K562 (cell line): ENCODE results near the gene FMN2. TPM values are rescaled to one million over a fixed set of nuclear protein-coding genes. Genes with fewer than 3 reads are reported as not detected.

Experiments
- ATAC-seq: fragments of 200-7000 bp; cut with Tn5 transposase; 3 replicates; pipeline ENCODE4 v1.9.1; 2020; ENCODE audit warnings: moderate library complexity
- BruUV-seq: library from RNA; stranded (reverse); fragments of 400-500 nt; replicated peaks from 2 replicates; lab custom pipeline; 2021; lab: Mats Ljungman, UMichigan
- CTCF ChIA-PET: fragments of 300-600 bp; formaldehyde crosslinking; extraction: SDS; loops from one replicate; lab custom pipeline; 2021; ENCODE audit warnings: low intra/inter-chr PET ratio; lab: Yijun Ruan, JAX
- POLR2A ChIA-PET: fragments of 300-600, 350-650 bp; sonication (Branson Sonifier 250); formaldehyde crosslinking; extraction: SDS; loops from one replicate; lab custom pipeline; 2021; ENCODE audit warnings: antibody characterized with exemption, inconsistent platforms; lab: Yijun Ruan, JAX
- DNase-seq, 4 experiments: peaks; one replicate each; pipeline versions ENCODE4 v3.0.0 to v3.0.0-alpha.2; 2011 to 2018; ENCODE audit warnings: low spot score in 3 of 4, mixed read lengths in 3 of 4; ENCODE audit errors: extremely low read depth in 1 of 4
- FAIRE-seq: peaks from 2 replicates; lab custom pipeline; 2011; peaks lifted over from hg19 to GRCh38; lab: Jason Lieb, UNC
- H2AFZ ChIP-seq: 2 replicates; pipeline ENCODE4 v1.6.0; 2011; ENCODE audit warnings: low read depth, low read length, control low read depth, inconsistent platforms
- H3K27ac ChIP-seq: fragments of 200-600 bp; 3 replicates; pipeline ENCODE4 v1.8.0; 2011; ENCODE audit warnings: low read depth, mild to moderate bottlenecking, control low read depth, inconsistent platforms, low read length, moderate library complexity, mixed read lengths; ENCODE audit errors: extremely low read depth
- H3K27me3 ChIP-seq, 2 experiments: fragments of 300-600 bp in 1 of 2; 2 replicates in 1 of 2; 3 replicates in 1 of 2; pipeline versions ENCODE4 v1.6.0 to v1.8.0; 2011; ENCODE audit warnings: inconsistent platforms in 2 of 2, low read length in 2 of 2, mild to moderate bottlenecking in 1 of 2, mixed read lengths in 1 of 2, moderate library complexity in 1 of 2; ENCODE audit not compliant: control insufficient read depth in 2 of 2, insufficient read depth in 2 of 2
- H3K36me3 ChIP-seq: fragments of 300-600 bp; 3 replicates; pipeline ENCODE4 v1.8.0; 2011; ENCODE audit warnings: mild to moderate bottlenecking, low read length, inconsistent platforms; ENCODE audit not compliant: control insufficient read depth, insufficient read depth
- H3K4me1 ChIP-seq, 2 experiments: fragments of 200-600 bp in 1 of 2; replicated peaks in 1 of 2; 2 replicates in 1 of 2; 3 replicates in 1 of 2; pipeline versions ENCODE4 v1.5.1 to v1.8.0; 2011; ENCODE audit warnings: inconsistent platforms in 2 of 2, low read length in 2 of 2, mild to moderate bottlenecking in 1 of 2, mixed read lengths in 1 of 2, moderate library complexity in 1 of 2; ENCODE audit not compliant: control insufficient read depth in 2 of 2, insufficient read depth in 2 of 2
- H3K4me2 ChIP-seq: 2 replicates; pipeline ENCODE4 v1.6.1; 2011; ENCODE audit warnings: low read length, control low read depth, inconsistent platforms, mixed read lengths; ENCODE audit not compliant: insufficient read depth
- H3K4me3 ChIP-seq: fragments of 200-600 bp; sonication (generic), shearing (Covaris generic); 2 replicates; pipeline ENCODE4 v1.5.1; 2016; ENCODE audit warnings: control low read depth, inconsistent platforms
- H3K79me2 ChIP-seq: fragments of 200-600 bp; 3 replicates; pipeline ENCODE4 v1.8.0; 2011; ENCODE audit warnings: low read length, inconsistent platforms; ENCODE audit not compliant: control insufficient read depth, insufficient read depth
- H3K9ac ChIP-seq, 2 experiments: 2 replicates each; pipeline versions ENCODE4 v1.6.0 to v1.6.1; 2011; ENCODE audit warnings: low read depth in 2 of 2, low read length in 2 of 2, control low read depth in 1 of 2, inconsistent platforms in 1 of 2, mild to moderate bottlenecking in 1 of 2, mixed read lengths in 1 of 2; ENCODE audit not compliant: insufficient read depth in 1 of 2
- H3K9me1 ChIP-seq: one replicate; pipeline ENCODE4 v1.6.0; 2011; ENCODE audit warnings: inconsistent platforms, mild to moderate bottlenecking, low read length, moderate library complexity; ENCODE audit not compliant: control insufficient read depth, insufficient read depth
- H3K9me3 ChIP-seq: replicated peaks from 2 replicates; pipeline ENCODE4 v1.5.1; 2011; ENCODE audit warnings: low read depth, low read length, inconsistent platforms; ENCODE audit not compliant: control insufficient read depth, insufficient read depth
- H4K20me1 ChIP-seq: replicated peaks from 2 replicates; pipeline ENCODE4 v1.6.1; 2011; ENCODE audit warnings: low read length, inconsistent platforms, mixed read lengths; ENCODE audit not compliant: control insufficient read depth, insufficient read depth
- ATF1 ChIP-seq, 2 experiments: fragments of 450-650 bp in 1 of 2; IDR thresholded peaks; 2 replicates each; pipeline ENCODE4 v1.6.1; 2016; ENCODE audit warnings: missing compliant biosample characterization in 1 of 2, missing genetic modification characterization in 1 of 2
- CEBPG ChIP-seq, 3 experiments: fragments of 200-800 bp in 1 of 3; sonication (Bioruptor generic) in 1 of 3; sonication (generic) in 1 of 3; formaldehyde crosslinking in 1 of 3; IDR thresholded peaks in 2 of 3; conservative IDR thresholded peaks in 1 of 3; 2 replicates each; pipeline versions ENCODE4 v1.6.1 to v1.8.0; 2016 to 2022; ENCODE audit warnings: missing compliant biosample characterization in 2 of 3, missing genetic modification characterization in 2 of 3, mild to moderate bottlenecking in 1 of 3, missing genetic modification reagents in 1 of 3
- EP300 ChIP-seq: IDR thresholded peaks from 2 replicates; pipeline ENCODE4 v1.6.1; 2012; ENCODE audit warnings: low read length, improper control_type of control experiment
- ETV5 ChIP-seq: sonication (generic); formaldehyde crosslinking; IDR thresholded peaks from 2 replicates; pipeline ENCODE4 v1.4.0; 2020; ENCODE audit warnings: low read depth, mild to moderate bottlenecking, missing genetic modification reagents
- EWSR1 ChIP-seq: fragments of 450-650 bp; IDR thresholded peaks from 2 replicates; pipeline ENCODE4 v1.6.1; 2018; ENCODE audit warnings: borderline replicate concordance, mild to moderate bottlenecking, low read depth, moderate library complexity; ENCODE audit not compliant: partially characterized antibody
- FOXA1 ChIP-seq: fragments of 450-650 bp; IDR thresholded peaks from 2 replicates; pipeline ENCODE4 v1.6.1; 2016; ENCODE audit warnings: mild to moderate bottlenecking, borderline replicate concordance
- HMG20B ChIP-seq: fragments of 250-450 bp; sonication (Bioruptor Pico); IDR thresholded peaks from 2 replicates; pipeline ENCODE4 v1.5.0; 2021; ENCODE audit warnings: mild to moderate bottlenecking
- HSF4 ChIP-seq: fragments of 250-450 bp; sonication (Bioruptor Pico); IDR thresholded peaks from 2 replicates; pipeline ENCODE4 v2.1.2; 2022; ENCODE audit warnings: mild to moderate bottlenecking, moderate library complexity, borderline replicate concordance
- KAT7 ChIP-seq: sonication (generic); formaldehyde crosslinking; IDR thresholded peaks from 2 replicates; pipeline ENCODE4 v1.8.0; 2022; ENCODE audit warnings: missing genetic modification reagents, mild to moderate bottlenecking, borderline replicate concordance
- MBD2 ChIP-seq: sonication (generic); IDR thresholded peaks from 2 replicates; pipeline ENCODE4 v1.6.1; 2016; ENCODE audit warnings: low read depth, borderline replicate concordance
- MYC ChIP-seq, 2 experiments: fragments of 250-450 bp in 1 of 2; sonication (Bioruptor Pico) in 1 of 2; IDR thresholded peaks; 2 replicates each; pipeline versions ENCODE4 v1.5.1 to v1.6.1; 2012 to 2021; ENCODE audit warnings: low read depth in 2 of 2, borderline replicate concordance in 1 of 2, improper control_type of control experiment in 1 of 2, low read length in 1 of 2, mild to moderate bottlenecking in 1 of 2, moderate library complexity in 1 of 2
- PYGO2 ChIP-seq: fragments of 450-650 bp; IDR thresholded peaks from 2 replicates; pipeline ENCODE4 v1.6.1; 2016; ENCODE audit warnings: mild to moderate bottlenecking, missing genetic modification characterization, moderate library complexity, missing compliant biosample characterization
- RBM22 ChIP-seq: fragments of 200-400 bp; formaldehyde crosslinking; IDR thresholded peaks from 2 replicates; pipeline ENCODE4 v1.6.1; 2018; ENCODE audit warnings: low read length, low read depth; ENCODE audit not compliant: poor library complexity, severe bottlenecking
- RFX1 ChIP-seq: fragments of 450-650 bp; IDR thresholded peaks from 2 replicates; pipeline ENCODE4 v1.6.1; 2016; ENCODE audit warnings: mild to moderate bottlenecking, moderate library complexity
- SRSF9 ChIP-seq: fragments of 200-400 bp; formaldehyde crosslinking; IDR thresholded peaks from 2 replicates; pipeline ENCODE4 v1.6.1; 2017; ENCODE audit warnings: low read depth, low read length, borderline replicate concordance
- STAT5B ChIP-seq: fragments of 250-450 bp; sonication (Bioruptor Pico); IDR thresholded peaks from 2 replicates; pipeline ENCODE4 v1.8.0; 2021; ENCODE audit warnings: mild to moderate bottlenecking, inconsistent platforms
- ZNF551 ChIP-seq: fragments of 250-450 bp; sonication (Bioruptor Pico); IDR thresholded peaks from 2 replicates; pipeline ENCODE4 v1.5.0; 2021; ENCODE audit warnings: mild to moderate bottlenecking, moderate library complexity
- ZNF583 ChIP-seq: fragments of 250-450 bp; sonication (Bioruptor Pico); IDR thresholded peaks from 2 replicates; pipeline ENCODE4 v1.4.0; 2020
- WGBS: fragments of 100-300 bp; shearing (Covaris generic); methylation state at CpG from one replicate; pipeline ENCODE4 v1.1.6; 2016; ENCODE audit warnings: low coverage, mixed read lengths; ENCODE audit not compliant: insufficient coverage; ENCODE audit errors: missing lambda C conversion rate; 5-methylcytosine and 5-hydroxymethylcytosine counted together
- in situ Hi-C: fragments of 300-500 bp; cut with MboI; formaldehyde crosslinking; loops from 4 replicates; pipeline ENCODE4 v1.15.0; 2018; ENCODE audit warnings: inconsistent platforms, mixed read lengths
- intact Hi-C: fragments of 100-400 bp; cut with micrococcal nuclease; formaldehyde crosslinking; loops from 2 replicates; pipeline ENCODE4 v1.14.2; 2022
- polyA plus RNA-seq, 8 experiments: library from polyadenylated mRNA; depleted of rRNA in 4 of 8; stranded (reverse) in 5 of 8; unstranded in 3 of 8; fragments of >200 nt; fragmentation: Nextera tagmentation in 2 of 8; fragmentation: Illumina TruSeq in 1 of 8; extraction: Ambion mirVana in 2 of 8; extraction: Trizol in 1 of 8; gene quantifications; 2 replicates each; pipeline versions ENCODE4 v1.2.1 to v1.2.3, GENCODE V29; 2011 to 2014; ENCODE audit warnings: inconsistent platforms in 1 of 8, missing spikeins in 1 of 8
- total RNA-seq, 7 experiments: library from RNA; depleted of rRNA in 6 of 7; stranded (reverse); fragments of >200 nt in 6 of 7; fragmentation: Illumina TruSeq in 2 of 7; extraction: Trizol in 2 of 7; gene quantifications; 2 replicates each; pipeline versions ENCODE4 v1.2.1 to v1.2.3, GENCODE V29; 2011 to 2021; ENCODE audit warnings: low replicate concordance in 1 of 7
- TF ChIP-seq, protein P1 (sequence below): fragments of 450-650 bp; formaldehyde crosslinking; IDR thresholded peaks from 2 replicates; pipeline ENCODE4 v1.4.0; 2020; ENCODE audit warnings: mild to moderate bottlenecking, mixed read lengths
- TF ChIP-seq, protein P2 (sequence below): fragments of 250-450 bp; sonication (Bioruptor Pico); IDR thresholded peaks from 2 replicates; pipeline ENCODE4 v1.8.0; 2022; ENCODE audit warnings: moderate library complexity, mild to moderate bottlenecking, inconsistent platforms

Gene FMN2
- total and polyA plus RNA-seq, 9 of the 15 experiments (the other 6 are each of a cell fraction or from before 2014, with no cell fraction given): 0.15 to 0.45 (median 0.16) TPM; not detected in 3

- Histone ChIP-seq H3K9me1 (no peaks in the 10 kb centered on the region), H3K79me2 (no peaks in the 10 kb centered on the region), H3K9ac (no peak overlapping the region), H3K27ac (no peak overlapping the region), H3K4me3 (no peak overlapping the region), H3K4me1 (no peaks in the 10 kb centered on the region), H3K4me2 (no peak overlapping the region), H3K36me3 (no peaks in the 10 kb centered on the region), H2AFZ (no peak overlapping the region), H4K20me1 (no peaks in the 10 kb centered on the region), H3K9me3 (no peaks in the 10 kb centered on the region), H3K27me3 (no peaks in the 10 kb centered on the region)
- CTCF ChIA-PET: no interaction called here
- BruUV-seq: no TSS peak
- FAIRE-seq (no peak), DNase-seq (no peak), ATAC-seq (no peak)
- POLR2A ChIA-PET: no interaction called here
- TF ChIP-seq SRSF9 (no peak), HSF4 (no peak), STAT5B (no peak), ZNF551 (CRISPR knock-in tag) (no peak), MBD2 (no peak), HMG20B (CRISPR knock-in tag) (no peak), CEBPG (CRISPR knock-in tag; IDR thresholded peaks at IDR 0.05) (no peak), CEBPG (tag; conservative IDR thresholded peaks at IDR 0.05 in 1 of 2, IDR thresholded peaks at IDR 0.05 in 1 of 2) (no peak), RBM22 (no peak), ATF1 (CRISPR knock-in tag; IDR thresholded peaks at IDR 0.05) (no peak), ATF1 (tag; IDR thresholded peaks at IDR 0.05) (no peak), ETV5 (CRISPR knock-in tag) (no peak), ZNF583 (CRISPR knock-in tag) (no peak), MYC (IDR thresholded peaks at IDR 0.05; ENCODE audit: low read depth, low read length) (no peak), MYC (CRISPR knock-in tag; IDR thresholded peaks at IDR 0.05; ENCODE audit: borderline replicate concordance, low read depth) (no peak), KAT7 (CRISPR knock-in tag) (no peak), EWSR1 (no peak), FOXA1 (no peak), EP300 (no peak), RFX1 (no peak), PYGO2 (tag) (no peak)
- TF ChIP-seq, protein P1, sequence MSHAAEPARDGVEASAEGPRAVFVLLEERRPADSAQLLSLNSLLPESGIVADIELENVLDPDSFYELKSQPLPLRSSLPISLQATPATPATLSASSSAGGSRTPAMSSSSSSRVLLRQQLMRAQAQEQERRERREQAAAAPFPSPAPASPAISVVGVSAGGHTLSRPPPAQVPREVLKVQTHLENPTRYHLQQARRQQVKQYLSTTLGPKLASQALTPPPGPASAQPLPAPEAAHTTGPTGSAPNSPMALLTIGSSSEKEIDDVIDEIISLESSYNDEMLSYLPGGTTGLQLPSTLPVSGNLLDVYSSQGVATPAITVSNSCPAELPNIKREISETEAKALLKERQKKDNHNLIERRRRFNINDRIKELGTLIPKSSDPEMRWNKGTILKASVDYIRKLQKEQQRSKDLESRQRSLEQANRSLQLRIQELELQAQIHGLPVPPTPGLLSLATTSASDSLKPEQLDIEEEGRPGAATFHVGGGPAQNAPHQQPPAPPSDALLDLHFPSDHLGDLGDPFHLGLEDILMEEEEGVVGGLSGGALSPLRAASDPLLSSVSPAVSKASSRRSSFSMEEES (CRISPR knock-in tag): no peak
- TF ChIP-seq, protein P2, sequence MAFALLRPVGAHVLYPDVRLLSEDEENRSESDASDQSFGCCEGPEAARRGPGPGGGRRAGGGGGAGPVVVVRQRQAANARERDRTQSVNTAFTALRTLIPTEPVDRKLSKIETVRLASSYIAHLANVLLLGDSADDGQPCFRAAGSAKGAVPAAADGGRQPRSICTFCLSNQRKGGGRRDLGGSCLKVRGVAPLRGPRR (CRISPR knock-in tag): no peak
- intact Hi-C loops (no loop called here), in situ Hi-C loops (no loop called here)
- 6% methylated on average over 3 of the region's 3 CpGs for WGBS
These were observed 18.6 kb upstream of the FMN2 start for GRCh38 chr1:240073097-240073496.
